Measurements from ENCODE around the gene RPL41.
"Not testable (repeated sequence)": the region's sequence is repeated elsewhere in the genome, so short reads cannot be mapped to it uniquely, and the experiment has no call there.

RPL41 gene

DNA sequence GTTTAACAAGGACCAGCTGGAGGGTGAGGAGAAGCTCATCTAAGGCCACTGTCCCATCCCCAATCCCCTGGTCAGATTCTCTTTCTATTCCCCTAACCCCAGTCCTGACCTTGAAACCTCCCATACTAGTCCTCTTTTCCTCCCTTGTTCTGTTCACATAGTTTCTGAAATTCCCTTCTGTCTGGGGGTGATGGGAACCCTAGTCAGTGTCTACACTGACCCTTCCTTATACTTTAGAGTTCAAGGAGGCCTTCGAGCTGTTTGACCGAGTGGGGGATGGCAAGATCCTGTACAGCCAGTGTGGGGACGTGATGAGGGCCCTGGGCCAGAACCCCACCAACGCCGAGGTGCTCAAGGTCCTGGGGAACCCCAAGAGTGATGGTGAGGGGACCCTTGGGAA lies 38.4 kb downstream of the RPL41 start:
- no peak for DNase-seq (ENCODE audit: low read depth)

DNA sequence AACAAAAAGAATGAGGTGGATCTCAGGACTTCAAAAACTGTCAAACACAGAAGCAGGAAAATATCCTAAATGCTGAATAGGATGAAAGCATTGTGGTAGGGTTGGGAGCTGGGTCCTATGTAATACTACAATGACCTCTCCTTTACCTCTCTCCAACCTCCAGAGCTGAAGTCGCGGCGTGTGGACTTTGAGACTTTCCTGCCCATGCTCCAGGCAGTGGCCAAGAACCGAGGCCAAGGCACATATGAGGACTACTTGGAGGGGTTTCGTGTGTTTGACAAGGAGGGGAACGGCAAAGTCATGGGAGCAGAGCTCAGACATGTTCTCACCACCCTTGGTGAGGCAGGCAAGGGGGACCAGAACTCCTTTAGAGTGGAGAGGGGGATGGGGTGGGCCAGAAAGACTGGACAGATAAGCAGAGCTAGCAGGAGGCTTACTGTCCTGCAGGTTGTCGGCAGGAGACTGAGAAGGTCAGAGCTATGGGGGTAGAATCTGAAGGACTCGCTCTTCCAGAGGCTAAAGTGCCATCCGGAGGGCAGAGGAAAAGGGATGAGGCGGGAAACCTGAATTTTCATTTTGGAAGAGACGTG lies 38.9 kb downstream of the RPL41 start:
- DNase-seq (ENCODE audit: low read depth): no peak

DNA sequence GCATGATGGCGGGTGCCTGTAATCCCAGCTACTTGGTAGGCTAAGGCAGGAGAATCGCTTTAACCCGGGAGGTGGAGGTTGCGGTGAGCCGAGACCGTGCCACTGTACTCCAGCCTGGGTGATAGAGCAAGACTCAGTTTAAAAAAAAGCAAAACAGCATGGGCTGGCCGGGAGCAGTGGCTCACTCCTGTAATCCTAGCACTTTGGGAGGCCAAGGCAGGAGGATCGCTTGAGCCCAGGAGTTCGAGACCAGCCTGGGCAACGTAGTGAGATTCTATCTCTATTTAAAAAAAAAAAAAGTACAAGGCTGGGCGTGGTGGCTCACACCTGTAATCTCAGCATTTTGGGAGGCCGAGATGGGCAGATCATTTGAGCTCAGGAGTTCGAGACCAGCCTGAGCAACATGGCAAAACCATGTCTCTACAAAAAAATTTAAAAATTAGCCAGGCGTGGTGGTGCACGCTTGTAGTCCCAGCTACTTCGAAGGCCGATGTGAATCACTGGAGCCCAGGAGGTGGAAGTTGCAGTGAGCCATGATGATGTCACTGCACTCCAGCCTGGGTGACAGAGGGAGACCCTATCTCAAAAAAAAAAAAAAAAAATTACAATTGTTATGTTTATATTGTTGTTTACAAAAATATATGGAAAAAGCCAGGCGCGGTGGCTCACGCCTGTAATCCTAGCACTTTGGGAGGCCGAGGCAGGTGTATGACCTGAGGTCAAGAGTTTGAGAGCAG lies 40.2 kb downstream of the RPL41 start:
- DNase-seq (ENCODE audit: low read depth): not testable (repeated sequence)

DNA sequence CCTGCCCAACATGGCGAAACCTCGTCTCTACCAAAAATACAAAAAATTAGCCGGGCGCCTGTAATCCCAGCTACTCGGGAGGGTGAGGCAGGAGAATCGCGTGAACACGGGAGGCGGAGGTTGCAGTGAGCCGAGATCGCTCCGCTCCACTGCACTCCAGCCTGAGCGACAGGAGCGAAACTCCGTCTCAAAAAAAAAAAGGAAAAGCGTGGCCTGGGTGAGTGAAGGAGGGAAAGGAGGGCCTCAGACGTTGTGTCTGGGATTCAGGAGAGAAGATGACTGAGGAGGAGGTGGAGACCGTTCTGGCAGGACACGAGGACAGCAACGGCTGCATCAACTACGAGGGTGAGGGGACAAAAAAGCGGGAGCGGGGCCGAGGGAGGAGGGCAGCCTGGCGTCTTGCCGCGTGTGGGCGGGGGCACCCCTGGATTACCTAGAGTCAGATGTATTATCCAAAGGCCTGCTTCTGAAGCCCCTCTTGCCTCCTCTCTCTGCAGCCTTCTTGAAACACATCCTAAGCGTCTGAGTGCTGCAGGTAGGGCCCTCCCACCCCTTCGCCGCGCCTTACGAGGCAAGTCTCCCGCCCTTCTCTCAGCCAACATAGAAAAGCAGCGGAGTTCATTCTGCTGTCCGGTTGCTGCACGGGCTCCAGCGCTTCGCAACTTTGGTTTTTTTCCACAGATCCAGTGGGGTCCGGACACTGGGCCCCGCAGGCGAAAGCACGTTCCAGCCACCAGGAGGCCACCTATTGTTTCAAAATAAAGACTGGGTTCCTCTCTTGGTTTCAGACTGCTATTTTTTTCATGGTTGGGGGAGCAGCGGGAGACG lies 41.0 kb downstream of the RPL41 start:
- DNase-seq (ENCODE audit: low read depth): peak; percentile 85

DNA sequence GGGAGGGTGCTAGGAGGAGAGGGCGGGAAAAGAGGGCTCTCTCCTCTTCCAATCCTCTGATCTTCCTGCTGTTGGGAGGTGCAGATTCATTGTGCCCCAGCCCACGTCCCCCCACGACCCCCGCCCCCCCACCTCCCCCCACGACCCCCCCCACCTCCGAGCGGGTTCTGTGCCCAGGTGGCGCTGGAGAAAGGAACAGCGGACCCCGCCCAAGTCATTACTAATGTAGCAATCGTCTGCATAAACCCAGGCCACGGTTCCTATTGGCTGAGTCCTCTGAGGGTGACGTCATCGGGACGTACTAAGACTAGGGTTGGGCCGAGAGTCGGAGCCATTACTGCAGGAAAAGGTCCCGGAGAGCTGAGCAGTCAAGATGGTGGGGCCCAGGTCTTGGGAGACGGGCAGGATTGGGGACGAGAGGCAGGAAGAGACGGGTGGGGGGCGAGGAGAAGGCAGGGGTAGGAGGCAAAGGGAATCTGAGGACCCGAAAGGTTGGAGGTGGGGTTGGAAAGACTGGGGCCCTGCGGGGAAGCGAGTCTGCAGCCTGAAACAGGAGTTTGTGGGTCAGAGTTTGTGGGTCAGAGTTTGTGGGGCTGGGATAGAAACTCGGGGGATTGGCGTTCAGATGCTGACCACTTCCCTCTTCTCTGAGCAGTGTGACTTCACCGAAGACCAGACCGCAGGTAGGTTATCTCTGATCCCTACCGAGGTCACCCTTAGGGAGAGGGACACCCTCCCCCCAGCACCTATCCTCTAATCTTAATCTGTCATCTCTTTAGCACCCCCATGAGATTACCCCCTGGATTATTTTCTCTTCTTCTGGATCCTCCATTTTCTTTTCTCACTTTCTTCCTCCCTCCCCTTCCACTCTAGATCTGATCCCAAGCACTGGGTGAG lies 41.8 kb downstream of the RPL41 start, which contains the start of gene MYL6:
MYL6 (plus strand) TSS at position 331 of the 897 bp plus-strand sequence; CDS start at position 374, 43 bp downstream.
- peak; percentile 97 for DNase-seq (ENCODE audit: low read depth)

DNA sequence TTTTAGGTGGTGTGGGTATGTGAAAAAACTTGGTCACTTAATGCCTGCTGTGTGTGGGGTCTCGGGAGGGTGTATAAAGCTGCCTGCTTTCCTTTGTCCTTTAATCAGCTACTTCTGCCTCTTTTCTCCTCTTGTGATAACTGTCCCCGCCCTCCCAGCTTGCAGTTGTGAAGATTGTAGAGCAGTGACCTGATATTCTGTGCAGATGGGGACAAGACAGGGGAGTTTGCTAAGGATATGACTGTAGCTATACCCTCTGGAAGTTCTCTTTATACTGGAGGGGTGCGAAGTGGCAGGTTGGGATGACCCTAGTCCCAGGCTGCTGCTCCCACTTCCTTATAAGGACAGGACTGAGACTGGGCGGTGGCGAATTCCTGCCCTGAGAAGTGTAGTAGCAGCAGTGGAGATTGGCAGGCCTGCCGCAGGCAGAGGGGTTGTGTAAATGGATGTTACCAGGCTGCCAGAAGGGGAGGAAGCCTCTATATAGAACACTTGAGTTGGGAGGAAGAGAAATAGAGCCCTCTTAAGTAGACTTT lies 42.6 kb downstream of the RPL41 start:
- peak; percentile 82 for DNase-seq (ENCODE audit: low read depth)

DNA sequence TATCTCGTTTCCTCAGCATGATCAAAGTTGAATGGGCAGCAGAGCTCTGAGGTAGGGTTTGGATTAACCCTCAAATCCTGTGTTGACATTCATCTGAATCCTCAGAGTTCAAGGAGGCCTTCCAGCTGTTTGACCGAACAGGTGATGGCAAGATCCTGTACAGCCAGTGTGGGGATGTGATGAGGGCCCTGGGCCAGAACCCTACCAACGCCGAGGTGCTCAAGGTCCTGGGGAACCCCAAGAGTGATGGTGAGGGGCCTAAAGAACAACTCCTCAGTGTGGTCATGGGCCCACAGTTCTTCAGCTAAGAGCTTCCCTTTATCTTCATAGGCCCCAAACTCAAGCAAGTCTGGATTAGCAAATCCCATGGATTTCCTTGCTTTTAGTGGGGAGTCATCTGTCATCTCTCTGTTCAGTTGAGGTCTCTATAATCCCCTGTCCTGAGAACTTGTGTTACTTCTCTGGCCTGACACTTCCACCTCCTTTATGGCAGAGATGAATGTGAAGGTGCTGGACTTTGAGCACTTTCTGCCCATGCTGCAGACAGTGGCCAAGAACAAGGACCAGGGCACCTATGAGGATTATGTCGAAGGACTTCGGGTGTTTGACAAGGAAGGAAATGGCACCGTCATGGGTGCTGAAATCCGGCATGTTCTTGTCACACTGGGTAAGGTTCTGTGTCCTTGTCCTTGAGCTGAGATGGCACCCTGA lies 43.2 kb downstream of the RPL41 start:
- DNase-seq (ENCODE audit: low read depth): no peak

DNA sequence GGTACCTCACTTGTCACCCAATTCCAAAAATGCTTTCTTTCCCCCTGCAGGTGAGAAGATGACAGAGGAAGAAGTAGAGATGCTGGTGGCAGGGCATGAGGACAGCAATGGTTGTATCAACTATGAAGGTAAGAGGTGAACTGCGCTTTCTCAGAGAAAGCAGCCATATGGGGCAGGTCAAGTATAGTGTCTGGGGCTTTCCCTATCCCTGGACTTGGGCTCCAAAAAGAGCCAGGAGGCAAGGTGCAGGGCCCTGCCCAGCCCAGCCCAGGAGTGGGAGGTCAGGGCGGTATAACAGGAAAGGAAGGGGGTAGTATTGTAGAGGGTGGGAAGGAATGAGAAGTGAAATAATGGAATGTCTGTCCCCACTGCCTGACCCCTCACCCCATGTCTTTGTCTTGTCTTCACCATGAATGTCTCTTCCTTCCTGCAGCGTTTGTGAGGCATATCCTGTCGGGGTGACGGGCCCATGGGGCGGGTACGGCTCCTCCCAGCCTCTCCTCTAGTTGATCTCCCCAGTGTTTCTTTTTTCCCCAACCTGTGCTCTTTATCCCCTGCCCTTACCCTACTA lies 43.8 kb downstream of the RPL41 start:
- DNase-seq (ENCODE audit: low read depth): no peak

DNA sequence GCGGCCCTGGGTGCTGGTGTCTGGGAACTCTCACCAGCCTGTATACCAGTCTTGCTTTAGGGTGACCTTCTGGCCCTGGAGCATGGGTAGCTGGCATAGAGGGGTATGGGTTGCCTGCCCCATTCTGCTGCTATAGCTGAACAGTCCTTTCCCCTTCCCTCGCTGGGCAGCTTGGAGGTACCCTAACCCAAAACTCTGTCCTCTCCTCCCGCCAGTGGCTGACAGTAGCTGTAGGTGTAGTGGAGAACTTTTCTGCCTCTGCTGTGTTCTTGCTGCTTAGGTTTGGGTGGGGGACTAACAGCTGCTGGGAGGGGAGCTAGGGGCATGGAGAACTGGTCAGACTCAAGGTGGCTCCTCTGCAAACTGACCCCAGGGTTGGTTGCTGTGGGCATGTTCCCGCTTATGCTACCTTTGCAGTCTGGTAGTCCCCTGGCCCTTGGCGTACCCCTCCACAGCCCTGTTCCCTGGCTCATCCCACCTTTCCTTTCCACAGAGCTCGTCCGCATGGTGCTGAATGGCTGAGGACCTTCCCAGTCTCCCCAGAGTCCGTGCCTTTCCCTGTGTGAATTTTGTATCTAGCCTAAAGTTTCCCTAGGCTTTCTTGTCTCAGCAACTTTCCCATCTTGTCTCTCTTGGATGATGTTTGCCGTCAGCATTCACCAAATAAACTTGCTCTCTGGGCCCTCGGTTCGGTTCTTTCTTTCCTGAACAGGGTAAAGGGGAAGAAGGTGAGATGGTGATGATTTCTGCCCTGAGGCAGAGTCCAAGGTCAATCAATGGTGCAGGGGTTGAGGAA lies 44.7 kb downstream of the RPL41 start:
- DNase-seq (ENCODE audit: low read depth): no peak

DNA sequence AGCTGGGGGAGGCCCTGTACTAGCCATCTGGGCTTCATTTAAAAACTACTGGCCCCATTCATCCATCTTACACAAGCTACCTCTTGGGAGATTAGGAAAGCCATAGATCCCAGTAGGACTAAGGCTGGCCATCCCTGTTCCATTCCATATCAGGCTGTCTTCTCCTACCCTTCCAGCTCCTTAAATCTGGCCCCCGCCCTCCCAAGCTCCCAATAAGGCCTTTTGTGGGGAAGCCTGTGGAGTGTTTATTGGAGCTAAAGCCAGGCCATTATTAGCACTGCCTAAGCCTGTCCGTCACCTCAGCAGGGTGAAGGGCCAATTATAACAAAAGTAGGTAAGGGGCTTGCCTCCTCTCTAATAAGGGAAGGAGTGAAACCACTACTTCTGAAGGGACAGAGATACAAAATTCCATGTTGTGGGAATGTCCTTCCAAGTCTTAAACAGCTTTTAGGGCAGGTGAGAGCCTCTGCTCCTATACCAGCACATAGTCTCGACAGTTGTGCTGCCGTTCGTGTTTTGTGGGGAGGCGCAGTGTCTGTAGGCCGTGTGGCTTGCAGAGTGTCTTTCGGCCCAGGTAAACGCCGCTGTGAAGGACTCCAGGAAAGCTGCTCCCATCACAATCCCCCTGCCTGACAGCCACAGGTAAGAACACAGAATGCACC lies 45.4 kb downstream of the RPL41 start:
- DNase-seq (ENCODE audit: low read depth): no peak

DNA sequence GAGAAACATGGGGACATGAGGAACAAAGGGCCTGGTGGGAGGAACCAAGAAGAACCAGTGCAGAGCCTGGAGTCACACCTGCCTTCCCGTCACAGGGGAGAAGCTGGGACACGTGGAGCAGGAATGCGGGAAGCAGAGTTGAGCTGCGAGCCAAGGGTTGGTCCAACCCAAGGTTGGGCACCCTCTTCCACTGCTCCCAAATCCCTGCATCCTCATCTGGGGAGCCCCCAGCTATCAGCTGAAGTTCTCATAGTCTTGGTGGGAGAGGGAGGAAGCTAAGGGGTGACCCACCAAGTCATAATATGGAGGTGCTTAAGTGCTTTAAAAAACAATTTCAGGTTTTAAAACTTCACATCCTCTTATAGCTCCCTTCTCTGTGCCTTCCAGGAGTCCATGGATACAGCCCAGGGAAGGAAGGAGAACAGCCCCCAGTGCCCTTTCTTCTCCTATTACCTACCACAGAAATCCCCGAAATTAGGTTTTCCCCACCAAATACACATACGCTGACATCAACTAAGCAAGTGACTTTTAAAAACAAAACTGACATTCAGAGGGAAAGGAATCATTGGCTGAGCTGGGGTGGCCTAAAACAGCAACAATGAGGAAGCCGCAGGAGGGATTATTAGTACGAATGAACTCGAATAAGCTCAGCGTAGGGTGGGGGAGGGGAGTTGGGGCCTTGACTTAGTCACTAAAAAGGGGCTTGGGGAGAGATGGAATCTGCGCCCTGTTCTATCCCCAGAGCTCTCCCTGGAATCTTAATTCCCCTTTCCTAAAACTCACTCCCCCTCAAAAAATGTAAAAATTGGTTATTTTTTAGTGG lies 46.2 kb downstream of the RPL41 start:
- no peak for DNase-seq (ENCODE audit: low read depth)

DNA sequence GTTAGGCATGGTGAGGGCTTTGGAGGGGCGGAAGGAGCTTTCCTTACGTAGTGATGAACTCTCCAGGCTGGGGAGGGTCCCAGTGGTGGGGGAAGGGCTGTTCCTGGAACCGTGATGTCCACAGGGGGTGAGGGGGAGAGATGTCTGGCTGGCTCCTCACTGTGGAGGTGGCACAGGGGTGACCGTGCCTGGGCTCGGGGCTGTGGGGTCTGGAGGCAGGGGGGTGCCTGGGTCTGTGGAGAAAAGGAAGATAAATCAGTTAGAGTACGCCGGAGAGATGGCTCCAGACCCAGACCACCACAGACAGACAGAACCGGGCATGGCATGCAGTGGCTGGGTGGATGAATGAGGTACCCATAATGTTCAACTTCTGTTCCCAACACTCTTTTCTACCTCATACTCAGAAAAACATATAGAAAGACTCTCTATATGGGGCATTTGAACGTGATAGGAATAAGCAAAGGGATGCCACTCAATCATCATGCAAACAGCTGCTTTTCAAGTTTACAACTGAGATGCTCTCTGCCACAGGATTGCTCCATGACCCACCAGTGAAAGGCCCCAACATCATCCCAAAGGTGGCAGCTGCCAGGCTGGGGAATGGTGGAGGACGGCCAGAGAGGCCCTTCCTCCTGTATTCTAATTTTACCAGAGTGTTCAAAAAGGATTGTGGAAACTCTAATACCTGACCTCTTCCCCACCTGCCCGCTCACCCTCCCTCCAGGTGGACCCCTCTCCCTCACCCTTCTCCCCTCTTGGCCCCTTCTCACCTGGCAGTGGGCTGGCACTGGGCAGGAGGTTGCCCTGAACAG lies 47.3 kb downstream of the RPL41 start:
- no peak for DNase-seq (ENCODE audit: low read depth)

DNA sequence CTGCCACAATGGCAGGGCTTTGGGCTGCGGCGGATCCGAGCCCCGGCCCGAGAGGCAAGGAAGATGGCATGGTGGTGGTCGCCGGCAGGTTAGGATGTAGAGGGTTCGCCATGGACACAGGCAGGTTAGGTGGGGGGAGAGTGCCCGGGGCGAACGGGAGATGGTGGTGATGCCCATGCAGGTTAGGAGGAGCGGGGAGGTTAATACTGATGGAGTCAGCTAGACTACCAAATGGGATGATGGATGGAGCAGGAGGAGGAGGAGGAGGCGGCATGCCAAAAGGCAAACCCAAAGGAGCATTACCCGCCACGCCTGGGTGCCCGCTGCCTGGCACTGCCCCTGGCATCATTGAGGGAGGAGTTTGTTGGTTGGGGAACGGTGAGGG lies 47.9 kb downstream of the RPL41 start:
- DNase-seq (ENCODE audit: low read depth): no peak

DNA sequence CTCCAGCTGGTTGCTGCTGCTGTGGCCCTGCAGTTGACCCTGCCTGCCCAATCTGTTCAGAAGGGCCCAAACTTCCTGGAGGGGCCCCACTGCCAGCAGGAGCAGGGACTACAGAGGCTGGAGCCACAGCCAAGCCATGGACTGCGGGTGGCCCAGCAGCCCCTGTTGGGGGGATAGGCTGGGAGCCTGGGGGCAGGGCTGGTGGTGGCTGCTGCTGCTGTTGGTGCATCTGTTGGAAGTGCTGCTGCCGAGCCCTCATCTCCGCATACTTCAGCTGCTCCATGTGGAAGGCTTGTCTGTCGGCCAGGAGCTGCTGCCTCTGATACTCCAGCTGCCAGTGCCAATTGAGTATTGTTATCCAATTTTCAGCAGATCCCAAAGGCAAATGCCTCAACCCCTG lies 48.9 kb downstream of the RPL41 start:
- no peak for DNase-seq (ENCODE audit: low read depth)
